ENCODE results near the gene CCDC91.

The CCDC91 gene

DNA sequence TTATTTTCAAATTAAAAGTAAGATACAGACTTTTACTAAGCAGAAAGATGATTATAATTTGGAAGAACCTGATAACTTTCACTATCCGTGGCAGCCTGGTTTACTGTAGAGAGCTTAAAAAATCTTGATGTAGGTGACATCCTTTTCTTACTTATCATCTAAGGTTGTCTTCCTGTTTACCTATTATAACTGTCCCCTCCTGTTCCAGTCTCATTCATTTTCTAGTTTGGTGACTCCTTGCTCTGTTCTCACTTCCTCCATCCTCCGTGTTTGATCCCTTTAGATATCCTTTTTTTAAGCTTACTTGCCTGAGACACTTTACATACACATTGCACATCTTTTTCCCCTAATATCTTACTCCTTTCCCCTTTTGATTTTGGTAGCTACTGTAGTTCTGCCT, 27.5 kb downstream of the CCDC91 start:
- no peak for TF ChIP-seq PPARA (CRISPR knock-in tag; IDR thresholded peaks at IDR 0.05; ENCODE audit: borderline replicate concordance)
- TF ChIP-seq, protein P1, sequence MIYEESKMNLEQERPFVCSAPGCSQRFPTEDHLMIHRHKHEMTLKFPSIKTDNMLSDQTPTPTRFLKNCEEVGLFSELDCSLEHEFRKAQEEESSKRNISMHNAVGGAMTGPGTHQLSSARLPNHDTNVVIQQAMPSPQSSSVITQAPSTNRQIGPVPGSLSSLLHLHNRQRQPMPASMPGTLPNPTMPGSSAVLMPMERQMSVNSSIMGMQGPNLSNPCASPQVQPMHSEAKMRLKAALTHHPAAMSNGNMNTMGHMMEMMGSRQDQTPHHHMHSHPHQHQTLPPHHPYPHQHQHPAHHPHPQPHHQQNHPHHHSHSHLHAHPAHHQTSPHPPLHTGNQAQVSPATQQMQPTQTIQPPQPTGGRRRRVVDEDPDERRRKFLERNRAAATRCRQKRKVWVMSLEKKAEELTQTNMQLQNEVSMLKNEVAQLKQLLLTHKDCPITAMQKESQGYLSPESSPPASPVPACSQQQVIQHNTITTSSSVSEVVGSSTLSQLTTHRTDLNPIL (CRISPR knock-in tag; IDR thresholded peaks at IDR 0.05; ENCODE audit: low read depth): no peak
- TF ChIP-seq OSR1 (CRISPR knock-in tag; IDR thresholded peaks at IDR 0.05): no peak
- TF ChIP-seq, protein P2, sequence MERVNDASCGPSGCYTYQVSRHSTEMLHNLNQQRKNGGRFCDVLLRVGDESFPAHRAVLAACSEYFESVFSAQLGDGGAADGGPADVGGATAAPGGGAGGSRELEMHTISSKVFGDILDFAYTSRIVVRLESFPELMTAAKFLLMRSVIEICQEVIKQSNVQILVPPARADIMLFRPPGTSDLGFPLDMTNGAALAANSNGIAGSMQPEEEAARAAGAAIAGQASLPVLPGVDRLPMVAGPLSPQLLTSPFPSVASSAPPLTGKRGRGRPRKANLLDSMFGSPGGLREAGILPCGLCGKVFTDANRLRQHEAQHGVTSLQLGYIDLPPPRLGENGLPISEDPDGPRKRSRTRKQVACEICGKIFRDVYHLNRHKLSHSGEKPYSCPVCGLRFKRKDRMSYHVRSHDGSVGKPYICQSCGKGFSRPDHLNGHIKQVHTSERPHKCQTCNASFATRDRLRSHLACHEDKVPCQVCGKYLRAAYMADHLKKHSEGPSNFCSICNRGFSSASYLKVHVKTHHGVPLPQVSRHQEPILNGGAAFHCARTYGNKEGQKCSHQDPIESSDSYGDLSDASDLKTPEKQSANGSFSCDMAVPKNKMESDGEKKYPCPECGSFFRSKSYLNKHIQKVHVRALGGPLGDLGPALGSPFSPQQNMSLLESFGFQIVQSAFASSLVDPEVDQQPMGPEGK (CRISPR knock-in tag; IDR thresholded peaks at IDR 0.05; ENCODE audit: borderline replicate concordance): no peak
- no peak for TF ChIP-seq ZFP3 (CRISPR knock-in tag; IDR thresholded peaks at IDR 0.05)
- TF ChIP-seq RARB (CRISPR knock-in tag; IDR thresholded peaks at IDR 0.05): no peak
- no peak for TF ChIP-seq SNAI2 (CRISPR knock-in tag; IDR thresholded peaks at IDR 0.05)
- TF ChIP-seq, protein P3, sequence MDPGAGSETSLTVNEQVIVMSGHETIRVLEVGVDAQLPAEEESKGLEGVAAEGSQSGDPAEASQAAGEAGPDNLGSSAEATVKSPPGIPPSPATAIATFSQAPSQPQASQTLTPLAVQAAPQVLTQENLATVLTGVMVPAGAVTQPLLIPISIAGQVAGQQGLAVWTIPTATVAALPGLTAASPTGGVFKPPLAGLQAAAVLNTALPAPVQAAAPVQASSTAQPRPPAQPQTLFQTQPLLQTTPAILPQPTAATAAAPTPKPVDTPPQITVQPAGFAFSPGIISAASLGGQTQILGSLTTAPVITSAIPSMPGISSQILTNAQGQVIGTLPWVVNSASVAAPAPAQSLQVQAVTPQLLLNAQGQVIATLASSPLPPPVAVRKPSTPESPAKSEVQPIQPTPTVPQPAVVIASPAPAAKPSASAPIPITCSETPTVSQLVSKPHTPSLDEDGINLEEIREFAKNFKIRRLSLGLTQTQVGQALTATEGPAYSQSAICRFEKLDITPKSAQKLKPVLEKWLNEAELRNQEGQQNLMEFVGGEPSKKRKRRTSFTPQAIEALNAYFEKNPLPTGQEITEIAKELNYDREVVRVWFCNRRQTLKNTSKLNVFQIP (CRISPR knock-in tag; IDR thresholded peaks at IDR 0.05; ENCODE audit: borderline replicate concordance, low read depth): no peak
- TF ChIP-seq ISL1 (CRISPR knock-in tag; IDR thresholded peaks at IDR 0.05): no peak
- no peak for TF ChIP-seq ARNTL (CRISPR knock-in tag; IDR thresholded peaks at IDR 0.05; ENCODE audit: borderline replicate concordance, low read depth)
- no peak for TF ChIP-seq BACH2 (CRISPR knock-in tag; IDR thresholded peaks at IDR 0.05; ENCODE audit: borderline replicate concordance)
- TF ChIP-seq ZNF565 (CRISPR knock-in tag; conservative IDR thresholded peaks at IDR 0.05; ENCODE audit: low read depth): no peak
- TF ChIP-seq ZFP30 (CRISPR knock-in tag; IDR thresholded peaks at IDR 0.05): no peak
- no peak for TF ChIP-seq ZNF70 (CRISPR knock-in tag; IDR thresholded peaks at IDR 0.05)
- TF ChIP-seq, protein P4, sequence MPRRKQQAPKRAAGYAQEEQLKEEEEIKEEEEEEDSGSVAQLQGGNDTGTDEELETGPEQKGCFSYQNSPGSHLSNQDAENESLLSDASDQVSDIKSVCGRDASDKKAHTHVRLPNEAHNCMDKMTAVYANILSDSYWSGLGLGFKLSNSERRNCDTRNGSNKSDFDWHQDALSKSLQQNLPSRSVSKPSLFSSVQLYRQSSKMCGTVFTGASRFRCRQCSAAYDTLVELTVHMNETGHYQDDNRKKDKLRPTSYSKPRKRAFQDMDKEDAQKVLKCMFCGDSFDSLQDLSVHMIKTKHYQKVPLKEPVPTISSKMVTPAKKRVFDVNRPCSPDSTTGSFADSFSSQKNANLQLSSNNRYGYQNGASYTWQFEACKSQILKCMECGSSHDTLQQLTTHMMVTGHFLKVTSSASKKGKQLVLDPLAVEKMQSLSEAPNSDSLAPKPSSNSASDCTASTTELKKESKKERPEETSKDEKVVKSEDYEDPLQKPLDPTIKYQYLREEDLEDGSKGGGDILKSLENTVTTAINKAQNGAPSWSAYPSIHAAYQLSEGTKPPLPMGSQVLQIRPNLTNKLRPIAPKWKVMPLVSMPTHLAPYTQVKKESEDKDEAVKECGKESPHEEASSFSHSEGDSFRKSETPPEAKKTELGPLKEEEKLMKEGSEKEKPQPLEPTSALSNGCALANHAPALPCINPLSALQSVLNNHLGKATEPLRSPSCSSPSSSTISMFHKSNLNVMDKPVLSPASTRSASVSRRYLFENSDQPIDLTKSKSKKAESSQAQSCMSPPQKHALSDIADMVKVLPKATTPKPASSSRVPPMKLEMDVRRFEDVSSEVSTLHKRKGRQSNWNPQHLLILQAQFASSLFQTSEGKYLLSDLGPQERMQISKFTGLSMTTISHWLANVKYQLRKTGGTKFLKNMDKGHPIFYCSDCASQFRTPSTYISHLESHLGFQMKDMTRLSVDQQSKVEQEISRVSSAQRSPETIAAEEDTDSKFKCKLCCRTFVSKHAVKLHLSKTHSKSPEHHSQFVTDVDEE (CRISPR knock-in tag; IDR thresholded peaks at IDR 0.05): no peak
- no peak for TF ChIP-seq ZC3H10 (CRISPR knock-in tag; IDR thresholded peaks at IDR 0.05)
- TF ChIP-seq ESRRG (CRISPR knock-in tag; IDR thresholded peaks at IDR 0.05): no peak
- TF ChIP-seq TCF4 (CRISPR knock-in tag; IDR thresholded peaks at IDR 0.05; ENCODE audit: borderline replicate concordance): no peak
- no peak for TF ChIP-seq GLIS3 (CRISPR knock-in tag; IDR thresholded peaks at IDR 0.05)
- ATAC-seq: no peak

DNA sequence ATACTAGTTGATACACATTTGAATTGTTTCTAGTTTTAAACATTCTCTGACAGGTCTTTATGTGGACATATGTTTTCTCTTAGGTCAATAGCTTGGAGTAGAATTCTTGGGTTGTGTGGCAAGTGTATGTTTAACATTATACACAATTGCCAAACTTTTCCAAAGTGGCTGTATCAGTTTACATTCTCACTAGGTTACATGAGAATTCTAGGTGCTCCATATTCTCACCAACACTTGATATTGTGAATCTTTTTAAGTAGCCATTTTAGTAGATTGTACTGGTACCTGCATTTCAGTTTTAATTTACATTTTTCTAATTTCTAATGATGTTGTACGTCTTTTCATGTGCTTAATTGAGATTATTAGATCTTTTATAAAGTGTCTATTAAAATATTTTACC, 28.6 kb downstream of the CCDC91 start:
- ATAC-seq: no peak
- no peak for TF ChIP-seq TCF4 (CRISPR knock-in tag; IDR thresholded peaks at IDR 0.05; ENCODE audit: borderline replicate concordance)
- TF ChIP-seq ZNF8 (CRISPR knock-in tag; IDR thresholded peaks at IDR 0.05): peak; percentile 62

DNA sequence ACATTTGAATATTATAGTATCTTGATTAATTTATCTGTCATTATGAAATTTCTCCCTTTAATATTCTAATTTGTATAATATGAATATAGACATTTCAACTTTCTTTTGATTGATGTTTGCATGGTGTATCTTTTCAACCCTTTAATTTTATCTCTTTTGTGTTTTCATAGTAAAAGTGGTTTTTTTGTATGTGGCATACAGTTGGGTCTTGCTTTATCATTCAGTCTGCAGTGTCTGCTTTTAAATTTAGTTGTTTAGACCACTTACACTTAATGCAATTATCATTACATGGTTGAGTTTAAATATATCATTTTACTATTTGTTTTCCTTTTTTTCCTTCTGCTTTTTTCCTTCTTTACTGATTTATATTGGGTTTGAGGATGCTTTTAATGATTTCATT, 29.6 kb downstream of the CCDC91 start:
- no peak for ATAC-seq
- TF ChIP-seq ESRRG (CRISPR knock-in tag; IDR thresholded peaks at IDR 0.05): no peak
- TF ChIP-seq ZNF8 (CRISPR knock-in tag; IDR thresholded peaks at IDR 0.05): peak; percentile 89

DNA sequence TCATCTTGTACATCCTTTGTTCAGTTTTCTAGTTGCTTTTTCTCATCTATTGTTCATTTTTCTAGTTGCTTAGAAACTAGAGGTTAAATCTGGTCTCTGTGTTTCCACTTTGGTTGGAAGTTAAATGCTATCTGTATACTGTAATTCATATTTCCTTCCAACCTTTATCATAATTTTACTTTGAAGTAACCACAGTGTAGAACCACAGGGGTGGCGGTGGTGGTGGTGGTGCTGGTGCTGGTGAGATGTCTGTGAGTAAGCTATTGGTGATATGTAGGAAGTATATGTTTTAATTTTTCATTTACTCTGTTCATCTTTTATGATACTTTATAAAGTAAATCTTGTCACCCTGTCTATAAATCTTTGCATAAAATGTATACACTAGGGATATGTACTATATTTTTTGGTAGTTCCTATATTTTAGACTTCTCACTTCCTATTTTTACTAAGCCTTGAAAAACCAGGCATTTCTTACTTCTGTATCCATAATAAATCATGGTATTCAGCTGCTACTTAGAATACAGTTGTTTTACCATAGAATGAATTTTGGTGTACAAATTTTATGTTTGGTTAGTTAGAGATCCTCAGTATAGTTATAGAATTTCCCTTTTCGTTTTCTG, 31.9 kb downstream of the CCDC91 start:
- ATAC-seq: no peak
- TF ChIP-seq OSR1 (CRISPR knock-in tag; IDR thresholded peaks at IDR 0.05): no peak
- TF ChIP-seq, protein P2 (CRISPR knock-in tag; IDR thresholded peaks at IDR 0.05; ENCODE audit: borderline replicate concordance): no peak

Measured in SK-N-SH treated with all-trans-retinoic acid at 6 μM for 48 hours (cell line).